ENCODE data around the gene ZNF275.

ZNF275 gene

GRCh38 chrX:153392642-153393321 lies 58.8 kb downstream of the ZNF275 start:
- no peak overlapping the region for H3K9ac ChIP-seq (ENCODE audit: low read length)
- no peaks in the 10 kb centered on the region for H3K27me3 ChIP-seq (ENCODE audit: low read length)
- no peaks in the 10 kb centered on the region for H4K20me1 ChIP-seq (ENCODE audit: low read depth, low read length)
- TF ChIP-seq CTCF (IDR thresholded peaks at IDR 0.05; ENCODE audit: insufficient read depth, low read length, poor library complexity, severe bottlenecking): no peak
- TF ChIP-seq EZH2phosphoT487 (conservative IDR thresholded peaks at IDR 0.05; ENCODE audit: low read length): no peak
- H3K4me2 ChIP-seq (ENCODE audit: low read depth, low read length, poor library complexity, severe bottlenecking): no peak overlapping the region
- H3K36me3 ChIP-seq (ENCODE audit: low read length): no peaks in the 10 kb centered on the region
- H3K79me2 ChIP-seq (ENCODE audit: insufficient read depth, low read length): no peaks in the 10 kb centered on the region
- H3K27ac ChIP-seq (ENCODE audit: low read depth, low read length): no peak overlapping the region
- no peak overlapping the region for H2AFZ ChIP-seq (ENCODE audit: low read depth, low read length, severe bottlenecking)
- no peak overlapping the region for H3K4me3 ChIP-seq (ENCODE audit: insufficient read depth, low read length, poor library complexity, severe bottlenecking)
- no peaks in the 10 kb centered on the region for H3F3A ChIP-seq (ENCODE audit: insufficient read depth)
- H3K9me3 ChIP-seq (ENCODE audit: insufficient read depth, low read length): no peaks in the 10 kb centered on the region
- H3K9me2 ChIP-seq (replicated peaks; ENCODE audit: insufficient read depth, low read length): no peaks in the 10 kb centered on the region

GRCh38 chrX:153394612-153395011 lies 60.7 kb downstream of the ZNF275 start:
- Histone ChIP-seq H3K4me2 (ENCODE audit: low read depth, low read length, poor library complexity, severe bottlenecking) (no peak overlapping the region), H3K4me3 (ENCODE audit: insufficient read depth, low read length, poor library complexity, severe bottlenecking) (no peak overlapping the region), H3K9me3 (ENCODE audit: insufficient read depth, low read length) (no peaks in the 10 kb centered on the region), H3F3A (ENCODE audit: insufficient read depth) (no peaks in the 10 kb centered on the region), H3K9ac (ENCODE audit: low read length) (no peak overlapping the region), H3K9me2 (replicated peaks; ENCODE audit: insufficient read depth, low read length) (no peaks in the 10 kb centered on the region), H3K36me3 (ENCODE audit: low read length) (no peaks in the 10 kb centered on the region), H4K20me1 (ENCODE audit: low read depth, low read length) (no peaks in the 10 kb centered on the region), H3K79me2 (ENCODE audit: insufficient read depth, low read length) (no peaks in the 10 kb centered on the region), H3K27ac (ENCODE audit: low read depth, low read length) (no peak overlapping the region), H3K27me3 (ENCODE audit: low read length) (no peaks in the 10 kb centered on the region), H2AFZ (ENCODE audit: low read depth, low read length, severe bottlenecking) (no peak overlapping the region)
- TF ChIP-seq CTCF (IDR thresholded peaks at IDR 0.05; ENCODE audit: insufficient read depth, low read length, poor library complexity, severe bottlenecking) (no peak), EZH2phosphoT487 (conservative IDR thresholded peaks at IDR 0.05; ENCODE audit: low read length) (no peak)

- H2AFZ ChIP-seq (ENCODE audit: low read depth, low read length, severe bottlenecking): no peak overlapping the region
- H3F3A ChIP-seq (ENCODE audit: insufficient read depth): no peaks in the 10 kb centered on the region
- H3K27ac ChIP-seq (ENCODE audit: low read depth, low read length): no peak overlapping the region
- no peak overlapping the region for H3K4me2 ChIP-seq (ENCODE audit: low read depth, low read length, poor library complexity, severe bottlenecking)
- no peak overlapping the region for H3K4me3 ChIP-seq (ENCODE audit: insufficient read depth, low read length, poor library complexity, severe bottlenecking)
- no peaks in the 10 kb centered on the region for H3K79me2 ChIP-seq (ENCODE audit: insufficient read depth, low read length)
- no peak overlapping the region for H3K9ac ChIP-seq (ENCODE audit: low read length)
- H4K20me1 ChIP-seq (ENCODE audit: low read depth, low read length): no peaks in the 10 kb centered on the region
- no peak for TF ChIP-seq EZH2phosphoT487 (conservative IDR thresholded peaks at IDR 0.05; ENCODE audit: low read length)
- TF ChIP-seq CTCF (IDR thresholded peaks at IDR 0.05; ENCODE audit: insufficient read depth, low read length, poor library complexity, severe bottlenecking): no peak
- H3K27me3 ChIP-seq (ENCODE audit: low read length): no peaks in the 10 kb centered on the region
- H3K36me3 ChIP-seq (ENCODE audit: low read length): no peaks in the 10 kb centered on the region
- H3K9me3 ChIP-seq (ENCODE audit: insufficient read depth, low read length): no peaks in the 10 kb centered on the region
- H3K9me2 ChIP-seq (replicated peaks; ENCODE audit: insufficient read depth, low read length): no peaks in the 10 kb centered on the region
These were observed 61.8 kb downstream of the ZNF275 start for GRCh38 chrX:153395613-153396319.

Data from SU-DHL-6 (cell line).